ENCODE measurements around the gene CC2D2A. TPM values are rescaled to one million over a fixed set of nuclear protein-coding genes. Genes with fewer than 3 reads are reported as not detected.

The CC2D2A gene
- total RNA-seq, 1 donor from 2014 or later: 26.2 TPM

- TF ChIP-seq CTCF (conservative IDR thresholded peaks at IDR 0.05): no peak
- Mint-ChIP-seq H3K9me3 (no peaks in the 10 kb centered on the region), H3K4me1 (peaks cover 13% of the 10 kb centered on the region), H3K27ac (ENCODE audit: unreplicated experiment) (no peak overlapping the region), H3K27me3 (ENCODE audit: low read depth) (no peaks in the 10 kb centered on the region), H3K36me3 (ENCODE audit: low read depth) (peaks cover 26% of the 10 kb centered on the region), H3K4me3 (no peak overlapping the region)
- no peak for DNase-seq (ENCODE audit: low read depth, low spot score)
These were observed 73.1 kb downstream of the CC2D2A start for GRCh38 chr4:15542760-15543159.

DNA sequence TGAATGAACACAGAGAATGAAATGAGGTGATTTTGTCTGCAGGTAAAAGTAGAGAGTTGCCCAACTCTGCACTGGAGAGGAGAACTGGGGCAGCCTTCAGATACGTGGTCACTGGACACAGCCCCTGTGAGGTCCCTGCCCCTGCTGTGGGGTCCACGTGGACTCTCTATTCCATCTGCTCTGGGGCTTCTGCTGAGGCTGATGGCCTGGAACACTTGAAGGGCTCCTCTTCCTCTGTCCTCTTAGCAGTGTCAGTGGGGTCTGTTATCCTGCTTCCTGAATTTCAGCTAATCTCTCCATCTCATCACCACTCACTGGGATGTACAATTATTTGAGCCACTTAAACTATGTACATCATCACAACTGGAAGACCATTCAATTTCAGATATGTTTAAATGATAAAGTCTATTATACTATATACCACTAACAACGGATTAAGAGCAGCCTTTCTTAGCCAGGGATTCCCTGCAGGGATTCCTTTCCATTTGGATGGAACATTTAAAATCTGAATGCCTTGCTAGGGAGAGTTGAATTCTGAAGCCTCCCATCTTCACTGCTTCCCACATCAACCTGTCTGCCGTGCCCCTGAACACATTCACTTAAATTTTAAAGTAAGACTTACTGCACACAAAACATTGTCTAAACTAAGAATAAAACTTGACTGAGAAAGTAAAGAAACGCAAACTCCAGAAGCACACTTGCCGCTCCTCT lies 74.0 kb downstream of the CC2D2A start:
- TF ChIP-seq CTCF (conservative IDR thresholded peaks at IDR 0.05): no peak
- H3K27me3 Mint-ChIP-seq (ENCODE audit: low read depth): no peaks in the 10 kb centered on the region
- peaks cover 24% of the 10 kb centered on the region for H3K36me3 Mint-ChIP-seq (ENCODE audit: low read depth)
- H3K9me3 Mint-ChIP-seq: no peaks in the 10 kb centered on the region
- H3K4me3 Mint-ChIP-seq: no peak overlapping the region
- H3K27ac Mint-ChIP-seq (ENCODE audit: unreplicated experiment): peak overlapping the region; percentile 16
- H3K4me1 Mint-ChIP-seq: peaks cover 13% of the 10 kb centered on the region
- DNase-seq (ENCODE audit: low read depth, low spot score): no peak

- H3K9me3 Mint-ChIP-seq: no peaks in the 10 kb centered on the region
- H3K4me3 Mint-ChIP-seq: no peak overlapping the region
- no peak overlapping the region for H3K27ac Mint-ChIP-seq (ENCODE audit: unreplicated experiment)
- peaks cover 24% of the 10 kb centered on the region for H3K36me3 Mint-ChIP-seq (ENCODE audit: low read depth)
- no peak for TF ChIP-seq CTCF (conservative IDR thresholded peaks at IDR 0.05)
- H3K4me1 Mint-ChIP-seq: peaks cover 13% of the 10 kb centered on the region
- no peak for DNase-seq (ENCODE audit: low read depth, low spot score)
- H3K27me3 Mint-ChIP-seq (ENCODE audit: low read depth): no peaks in the 10 kb centered on the region
These were observed 74.6 kb downstream of the CC2D2A start for GRCh38 chr4:15544248-15544729.

DNA sequence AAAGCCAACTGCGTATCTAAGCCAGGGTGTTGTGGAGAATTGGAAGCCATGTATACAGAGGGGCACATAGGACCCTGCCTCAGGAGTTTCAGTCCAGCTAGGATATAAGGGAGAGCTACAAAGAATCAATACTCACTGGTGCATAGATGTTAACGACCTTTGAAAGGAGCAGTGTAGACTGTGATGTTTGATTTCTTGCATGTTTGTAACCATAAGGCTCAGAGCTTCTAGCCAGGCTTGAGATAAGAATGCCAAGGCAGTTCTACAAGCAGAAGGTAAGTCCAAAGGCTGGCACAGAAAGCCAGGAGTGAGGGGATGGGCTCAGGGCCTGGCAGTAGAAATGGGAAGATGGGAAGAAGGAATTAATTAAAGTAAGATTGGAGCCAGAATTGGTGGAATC lies 75.7 kb downstream of the CC2D2A start:
- Mint-ChIP-seq H3K4me3 (no peak overlapping the region), H3K4me1 (peaks cover 13% of the 10 kb centered on the region), H3K9me3 (no peaks in the 10 kb centered on the region), H3K27me3 (ENCODE audit: low read depth) (no peaks in the 10 kb centered on the region), H3K27ac (ENCODE audit: unreplicated experiment) (no peak overlapping the region), H3K36me3 (ENCODE audit: low read depth) (peaks cover 24% of the 10 kb centered on the region)
- no peak for TF ChIP-seq CTCF (conservative IDR thresholded peaks at IDR 0.05)
- DNase-seq (ENCODE audit: low read depth, low spot score): no peak

- peaks cover 12% of the 10 kb centered on the region for H3K36me3 Mint-ChIP-seq (ENCODE audit: low read depth)
- peaks cover 13% of the 10 kb centered on the region for H3K4me1 Mint-ChIP-seq
- no peak overlapping the region for H3K27ac Mint-ChIP-seq (ENCODE audit: unreplicated experiment)
- DNase-seq (ENCODE audit: low read depth, low spot score): no peak
- no peaks in the 10 kb centered on the region for H3K27me3 Mint-ChIP-seq (ENCODE audit: low read depth)
- no peaks in the 10 kb centered on the region for H3K9me3 Mint-ChIP-seq
- no peak for TF ChIP-seq CTCF (conservative IDR thresholded peaks at IDR 0.05)
- H3K4me3 Mint-ChIP-seq: no peak overlapping the region
These were observed 77.7 kb downstream of the CC2D2A start for GRCh38 chr4:15547392-15547791.

All from neural crest cell (in vitro differentiated cells).